Raji (cell line): ENCODE results near the gene NDUFA8.

Source experiments
- POLR2A ChIP-seq: IDR thresholded peaks from 2 replicates; pipeline ENCODE4 v1.6.1; 2011; ENCODE audit warnings: low read depth, low read length, control low read depth; ENCODE audit not compliant: insufficient read depth

Gene NDUFA8

GRCh38 chr9:122132539-122132938 lies 27.0 kb downstream of the NDUFA8 start:
- no peak for TF ChIP-seq POLR2A

- TF ChIP-seq POLR2A = no peak
Observed at GRCh38 chr9:122131401-122132001, 28.1 kb downstream of the NDUFA8 start.

- no peak for TF ChIP-seq POLR2A
Observed at GRCh38 chr9:122130837-122131236, 28.7 kb downstream of the NDUFA8 start.

- no peak for TF ChIP-seq POLR2A
Observed at GRCh38 chr9:122129969-122130368, 29.6 kb downstream of the NDUFA8 start.

- TF ChIP-seq POLR2A = no peak
Observed at GRCh38 chr9:122128969-122129343, 30.6 kb downstream of the NDUFA8 start.

- TF ChIP-seq POLR2A = no peak
Observed at GRCh38 chr9:122128007-122128968, 31.3 kb downstream of the NDUFA8 start.

GRCh38 chr9:122127396-122127798 lies 32.2 kb downstream of the NDUFA8 start:
- TF ChIP-seq POLR2A = no peak

- TF ChIP-seq POLR2A = no peak
Observed at GRCh38 chr9:122126331-122127261, 33.0 kb downstream of the NDUFA8 start.

- TF ChIP-seq POLR2A = no peak
Observed at GRCh38 chr9:122125509-122126330, 33.9 kb downstream of the NDUFA8 start.

GRCh38 chr9:122125158-122125508 lies 34.4 kb downstream of the NDUFA8 start:
- TF ChIP-seq POLR2A = no peak

- no peak for TF ChIP-seq POLR2A
Observed at GRCh38 chr9:122124528-122124927, 35.1 kb downstream of the NDUFA8 start.

- no peak for TF ChIP-seq POLR2A
Observed at GRCh38 chr9:122124048-122124447, 35.5 kb downstream of the NDUFA8 start.

- no peak for TF ChIP-seq POLR2A
Observed at GRCh38 chr9:122122903-122123632, 36.5 kb downstream of the NDUFA8 start.

- TF ChIP-seq POLR2A = no peak
Observed at GRCh38 chr9:122122468-122122867, 37.1 kb downstream of the NDUFA8 start.
